IMR-90 (cell line): Measurements from ENCODE around the gene CACNA1D. TPM values are rescaled to one million over a fixed set of nuclear protein-coding genes. Genes with fewer than 3 reads are reported as not detected.
A peak's percentile ranks its signal among the peaks of the same experiment; 100 is the strongest.

Source experiments
- ATAC-seq: fragments of 200-7000 bp; cut with Tn5 transposase; 2 replicates; pipeline ENCODE4 v1.9.1; 2020; ENCODE audit warnings: low read depth, mild to moderate bottlenecking, moderate library complexity
- BruUV-seq: library from RNA; stranded (reverse); fragments of 400-500 nt; replicated peaks from 2 replicates; lab custom pipeline; 2021; lab: Mats Ljungman, UMichigan
- CTCF ChIA-PET: fragments of 300-600 bp; formaldehyde crosslinking; extraction: SDS; loops from one replicate; lab custom pipeline; 2021; ENCODE audit warnings: antibody characterized with exemption; lab: Yijun Ruan, JAX
- POLR2A ChIA-PET: fragments of 300-600 bp; sonication (Branson Sonifier 250); formaldehyde crosslinking; loops from one replicate; lab custom pipeline; 2022; ENCODE audit warnings: antibody characterized with exemption; ENCODE audit not compliant: unreplicated experiment; lab: Charles Lee
- DNase-seq: peaks from one replicate; pipeline ENCODE4 v3.0.0; 2013
- H2AFZ ChIP-seq: replicated peaks from 2 replicates; pipeline ENCODE3; 2013; ENCODE audit warnings: low read length, mild to moderate bottlenecking; ENCODE audit not compliant: poor library complexity
- H2AK5ac ChIP-seq: 2 replicates; pipeline ENCODE4 v1.6.1; 2013; ENCODE audit warnings: low read depth, low read length, inconsistent platforms
- H2AK9ac ChIP-seq: replicated peaks from 2 replicates; pipeline ENCODE3; 2013; ENCODE audit warnings: mild to moderate bottlenecking, low read depth, low read length, moderate library complexity; ENCODE audit not compliant: poor library complexity
- H2BK120ac ChIP-seq: 2 replicates; pipeline ENCODE4 v1.6.1; 2013; ENCODE audit warnings: low read depth, low read length, inconsistent platforms
- H2BK15ac ChIP-seq: 3 replicates; pipeline ENCODE4 v1.6.1; 2013; ENCODE audit warnings: low read depth, low read length, inconsistent platforms
- H2BK20ac ChIP-seq: 2 replicates; pipeline ENCODE4 v1.6.1; 2013; ENCODE audit warnings: low read depth, mild to moderate bottlenecking, inconsistent platforms, low read length, moderate library complexity
- H2BK5ac ChIP-seq: 2 replicates; pipeline ENCODE4 v1.6.1; 2013; ENCODE audit warnings: mild to moderate bottlenecking, low read depth, low read length, inconsistent platforms; ENCODE audit not compliant: poor library complexity, severe bottlenecking
- H3K14ac ChIP-seq: replicated peaks from 2 replicates; pipeline ENCODE4 v1.6.1; 2013; ENCODE audit warnings: low read depth, low read length, inconsistent platforms
- H3K18ac ChIP-seq: 2 replicates; pipeline ENCODE4 v1.6.1; 2013; ENCODE audit warnings: low read depth, low read length, control low read depth
- H3K23ac ChIP-seq: 2 replicates; pipeline ENCODE4 v1.6.1; 2013; ENCODE audit warnings: low read depth, low read length, inconsistent platforms
- H3K27ac ChIP-seq: 2 replicates; pipeline ENCODE4 v1.5.1; 2013; ENCODE audit warnings: mild to moderate bottlenecking, control low read depth, low read length; ENCODE audit not compliant: insufficient read depth
- H3K27me3 ChIP-seq: 2 replicates; pipeline ENCODE4 v1.6.1; 2013; ENCODE audit warnings: low read length; ENCODE audit not compliant: control insufficient read depth, insufficient read depth
- H3K36me3 ChIP-seq: 2 replicates; pipeline ENCODE4 v1.6.1; 2013; ENCODE audit warnings: low read length, mixed read lengths; ENCODE audit not compliant: control insufficient read depth, insufficient read depth
- H3K4ac ChIP-seq: 2 replicates; pipeline ENCODE4 v1.6.1; 2013; ENCODE audit warnings: low read depth, low read length, inconsistent platforms
- H3K4me1 ChIP-seq: 2 replicates; pipeline ENCODE4 v1.6.1; 2013; ENCODE audit warnings: low read length, mixed read lengths; ENCODE audit not compliant: control insufficient read depth, insufficient read depth
- H3K4me2 ChIP-seq: 2 replicates; pipeline ENCODE4 v1.6.1; 2013; ENCODE audit warnings: low read depth, mild to moderate bottlenecking, control low read depth, low read length, moderate library complexity
- H3K4me3 ChIP-seq: 2 replicates; pipeline ENCODE4 v1.5.1; 2013; ENCODE audit warnings: low read depth, mild to moderate bottlenecking, control low read depth, low read length, moderate library complexity; ENCODE audit not compliant: insufficient read depth
- H3K56ac ChIP-seq: 2 replicates; pipeline ENCODE4 v1.6.1; 2013; ENCODE audit warnings: low read length, inconsistent platforms; ENCODE audit not compliant: insufficient read depth; ENCODE audit errors: extremely low read depth
- H3K79me1 ChIP-seq, 2 experiments: 2 replicates each; pipeline ENCODE4 v1.6.1; 2013; ENCODE audit warnings: low read length in 2 of 2, inconsistent platforms in 1 of 2, low read depth in 1 of 2
- H3K9ac ChIP-seq: 2 replicates; pipeline ENCODE4 v1.6.1; 2013; ENCODE audit warnings: low read depth, low read length, control low read depth
- H3K9me1 ChIP-seq: 2 replicates; pipeline ENCODE4 v1.6.1; 2013; ENCODE audit warnings: low read length, inconsistent platforms; ENCODE audit not compliant: insufficient read depth
- H3K9me3 ChIP-seq: 2 replicates; pipeline ENCODE4 v1.6.1; 2013; ENCODE audit warnings: low read length; ENCODE audit not compliant: control insufficient read depth, insufficient read depth
- H4K20me1 ChIP-seq: 2 replicates; pipeline ENCODE4 v1.6.1; 2013; ENCODE audit warnings: low read length, inconsistent platforms; ENCODE audit not compliant: insufficient read depth
- H4K5ac ChIP-seq: 2 replicates; pipeline ENCODE4 v1.6.1; 2013; ENCODE audit warnings: mild to moderate bottlenecking, low read depth, low read length, control low read depth
- H4K8ac ChIP-seq, 2 experiments: 2 replicates each; pipeline ENCODE4 v1.6.1; 2013; ENCODE audit warnings: low read depth in 2 of 2, low read length in 2 of 2, control low read depth in 1 of 2, inconsistent platforms in 1 of 2
- H4K91ac ChIP-seq: 2 replicates; pipeline ENCODE4 v1.6.1; 2013; ENCODE audit warnings: low read depth, low read length, inconsistent platforms; ENCODE audit not compliant: insufficient read depth
- BHLHE40 ChIP-seq: fragments of 150-350 bp; IDR thresholded peaks from 2 replicates; pipeline ENCODE4 v1.6.1; 2016; ENCODE audit warnings: mild to moderate bottlenecking, low read depth, low read length
- MAFK ChIP-seq: IDR thresholded peaks from 2 replicates; pipeline ENCODE4 v1.6.1; 2012; ENCODE audit warnings: low read depth, low read length, improper control_type of control experiment
- MAZ ChIP-seq: IDR thresholded peaks from 2 replicates; pipeline ENCODE4 v1.6.1; 2012; ENCODE audit warnings: low read depth, mild to moderate bottlenecking, low read length, improper control_type of control experiment, moderate library complexity, borderline replicate concordance
- NFE2L2 ChIP-seq: fragments of 150-350 bp; IDR thresholded peaks from 2 replicates; pipeline ENCODE4 v1.6.1; 2016; ENCODE audit warnings: low read depth, mild to moderate bottlenecking, low read length
- RCOR1 ChIP-seq: IDR thresholded peaks from 2 replicates; pipeline ENCODE4 v1.6.1; 2012; ENCODE audit warnings: mild to moderate bottlenecking, low read length, improper control_type of control experiment; ENCODE audit not compliant: insufficient replicate concordance
- SMC3 ChIP-seq: fragments of 150-350 bp; IDR thresholded peaks from 2 replicates; pipeline ENCODE4 v1.6.1; 2016; ENCODE audit warnings: low read depth, mild to moderate bottlenecking, antibody characterized with exemption, low read length, moderate library complexity
- USF2 ChIP-seq: fragments of 150-350 bp; IDR thresholded peaks from 2 replicates; pipeline ENCODE4 v1.6.1; 2017; ENCODE audit warnings: mild to moderate bottlenecking, antibody characterized with exemption, low read length, low read depth
- WGBS, 2 experiments: methylation state at CpG; one replicate each; pipeline versions ENCODE4 v1.1.5 to v1.1.7; 2013; ENCODE audit warnings: missing lambda C conversion rate in 2 of 2; ENCODE audit not compliant: insufficient read length in 1 of 2; ENCODE audit errors: extremely low coverage in 2 of 2; 5-methylcytosine and 5-hydroxymethylcytosine counted together
- dilution Hi-C: fragments of 300-500 bp; cut with HindIII; formaldehyde crosslinking; loops from one replicate; pipeline ENCODE4 v1.14.3; 2018; ENCODE audit warnings: low sequenced_read_pairs; ENCODE audit not compliant: unreplicated experiment
- in situ Hi-C: fragments of 300-500 bp; cut with MboI; formaldehyde crosslinking; loops from 3 replicates; pipeline ENCODE4 v1.14.3; 2019; ENCODE audit warnings: low sequenced_read_pairs, inconsistent platforms, mixed read lengths
- intact Hi-C: fragments of 100-400 bp; cut with micrococcal nuclease; formaldehyde crosslinking; loops from 2 replicates; pipeline ENCODE4 v1.10.0; 2022
- polyA plus RNA-seq, 3 experiments: library from polyadenylated mRNA; depleted of rRNA; stranded (reverse); fragments of >200 nt; gene quantifications; 2 replicates each; pipeline ENCODE4 v1.2.3, GENCODE V29; 2012; ENCODE audit warnings: low replicate concordance in 1 of 3
- total RNA-seq: library from RNA; depleted of rRNA; stranded (reverse); fragments of >200 nt; gene quantifications from 2 replicates; pipeline ENCODE4 v1.2.3, GENCODE V29; 2012

Gene CACNA1D
- total and polyA plus RNA-seq, 2 of the 4 experiments (the other 2 are of a cell fraction): 0.07 TPM; not detected in 1

- DNase-seq: no peak
- Histone ChIP-seq H2AFZ (peak overlapping the region; percentile 46), H3K79me1 (no peaks in the 10 kb centered on the region), H4K91ac (no peak overlapping the region), H3K9me1 (peaks cover 8% of the 10 kb centered on the region), H2BK5ac (no peak overlapping the region), H2BK15ac (no peak overlapping the region), H3K4me1 (peaks cover 7% of the 10 kb centered on the region), H3K14ac (no peak overlapping the region), H4K5ac (no peak overlapping the region), H3K9ac (no peak overlapping the region), H4K8ac (no peak overlapping the region), H3K18ac (no peak overlapping the region), H3K23ac (no peak overlapping the region), H3K27ac (no peak overlapping the region), H4K20me1 (no peaks in the 10 kb centered on the region), H3K36me3 (no peaks in the 10 kb centered on the region), H2AK9ac (no peak overlapping the region), H3K4ac (no peak overlapping the region), H3K9me3 (no peaks in the 10 kb centered on the region), H2BK120ac (no peak overlapping the region), H2BK20ac (no peak overlapping the region), H3K4me3 (no peak overlapping the region), H3K56ac (no peak overlapping the region), H3K4me2 (no peak overlapping the region), H3K27me3 (peaks cover 6% of the 10 kb centered on the region), H2AK5ac (no peak overlapping the region)
- 73% methylated on average over 9 of the region's 16 CpGs; no CpG with 5 or more reads in 1 of the 2 experiments for WGBS, 2 experiments
- intact Hi-C loops (no loop called here), in situ Hi-C loops (no loop called here), dilution Hi-C loops (no loop called here)
- no TSS peak for BruUV-seq
- ChIA-PET CTCF (interaction anchor here (1.4 kb wide), 1 partner anchor 14 kb away, joined by 3 read pairs; no protein-coding TSS in a partner anchor), POLR2A (no interaction called here)
- no peak for TF ChIP-seq RCOR1
- TF ChIP-seq USF2: no peak
- no peak for TF ChIP-seq MAZ
- no peak for TF ChIP-seq MAFK
- TF ChIP-seq SMC3: no peak
- TF ChIP-seq NFE2L2: no peak
- no peak for TF ChIP-seq BHLHE40
- no peak for ATAC-seq
These were observed 305.9 kb downstream of the CACNA1D start for GRCh38 chr3:53800041-53800906.
